ENCODE measurements around the gene SPPL2B.

The SPPL2B gene

GRCh38 chr19:2357279-2358206 is 29.1 kb downstream of the SPPL2B start:
- no peak for DNase-seq (ENCODE audit: low read depth)
- no peak overlapping the region for H3K4me3 ChIP-seq (replicated peaks; ENCODE audit: low read depth, low read length)
- TF ChIP-seq CTCF (IDR thresholded peaks at IDR 0.05; ENCODE audit: low read length, missing control alignments), result no peak

- no peak for DNase-seq (ENCODE audit: low read depth)
- TF ChIP-seq CTCF (IDR thresholded peaks at IDR 0.05; ENCODE audit: low read length, missing control alignments), result no peak
- H3K4me3 ChIP-seq (replicated peaks; ENCODE audit: low read depth, low read length), result no peak overlapping the region
These were observed 30.2 kb downstream of the SPPL2B start for GRCh38 chr19:2358548-2359173.

GRCh38 chr19:2359992-2360685 is 31.7 kb downstream of the SPPL2B start, which contains the start of gene TMPRSS9:
Gene TMPRSS9, plus strand, starts transcription at chr19:2360265. Its CDS starts 29,521 bp downstream, at chr19:2389786.
- no peak for DNase-seq (ENCODE audit: low read depth)
- H3K4me3 ChIP-seq (replicated peaks; ENCODE audit: low read depth, low read length), result no peak within 1 kb of the TSS
- no peak for TF ChIP-seq CTCF (IDR thresholded peaks at IDR 0.05; ENCODE audit: low read length, missing control alignments)

- no peak overlapping the region for H3K4me3 ChIP-seq (replicated peaks; ENCODE audit: low read depth, low read length)
- TF ChIP-seq CTCF (IDR thresholded peaks at IDR 0.05; ENCODE audit: low read length, missing control alignments), result no peak
- DNase-seq (ENCODE audit: low read depth), result no peak
These were observed 32.3 kb downstream of the SPPL2B start for GRCh38 chr19:2360833-2361232.

- DNase-seq (ENCODE audit: low read depth), result no peak
- no peak for TF ChIP-seq CTCF (IDR thresholded peaks at IDR 0.05; ENCODE audit: low read length, missing control alignments)
- no peak overlapping the region for H3K4me3 ChIP-seq (replicated peaks; ENCODE audit: low read depth, low read length)
These were observed 33.0 kb downstream of the SPPL2B start for GRCh38 chr19:2361246-2362045.

Data from fibroblast of pulmonary artery (primary cell).